Type B pancreatic cell (in vitro differentiated cells): ENCODE data around the gene ZNF92. TPM values are rescaled to one million over a fixed set of nuclear protein-coding genes. Genes with fewer than 3 reads are reported as not detected.
"Not testable (repeated sequence)": the region's sequence is repeated elsewhere in the genome, so short reads cannot be mapped to it uniquely, and the experiment has no call there.

Experiments used
- DNase-seq: peaks from one replicate; pipeline ENCODE4 v3.0.0; 2021; ENCODE audit warnings: mixed read lengths; ENCODE audit not compliant: unreplicated experiment; ENCODE audit errors: extremely low spot score
- H3K27ac Mint-ChIP-seq: 2 replicates; pipeline ENCODE4 v1.8.0; 2021; ENCODE audit warnings: mild to moderate bottlenecking, mixed read lengths
- H3K27me3 Mint-ChIP-seq: 2 replicates; pipeline ENCODE4 v1.8.0; 2021; ENCODE audit warnings: mixed read lengths
- H3K36me3 Mint-ChIP-seq: 2 replicates; pipeline ENCODE4 v1.8.0; 2021; ENCODE audit warnings: mixed read lengths
- H3K4me1 Mint-ChIP-seq: one replicate; pipeline ENCODE4 v1.8.0; 2021; ENCODE audit warnings: mixed read lengths; ENCODE audit not compliant: unreplicated experiment
- H3K4me3 Mint-ChIP-seq: 2 replicates; pipeline ENCODE4 v1.8.0; 2021; ENCODE audit warnings: mild to moderate bottlenecking, mixed read lengths
- H3K9me3 Mint-ChIP-seq: 2 replicates; pipeline ENCODE4 v1.8.0; 2021; ENCODE audit warnings: mixed read lengths
- long read RNA-seq: library from polyadenylated mRNA; unstranded; transcript quantifications from one replicate; pipeline ENCODE4 v2.0.0, GENCODE V29; 2020
- total RNA-seq: library from RNA; stranded (reverse); gene quantifications from 2 replicates; pipeline ENCODE4 v1.2.1, GENCODE V29; 2021; ENCODE audit warnings: low replicate concordance
- TF ChIP-seq, protein P1 (sequence below): fragments of 200-600 bp; sonication (generic); conservative IDR thresholded peaks from 2 replicates; pipeline ENCODE4 v1.5.0; 2021; ENCODE audit warnings: antibody characterized with exemption, mild to moderate bottlenecking

The ZNF92 gene
- 15.4 and 17.3 TPM in 2 replicates for total RNA-seq
- long read RNA-seq, transcript ZNF92-204 (3 exons, 2,957 nt): minor isoform, 5 of 88 reads
- long read RNA-seq, transcript ZNF92-203 (2 exons, 2,947 nt): minor isoform, 8 of 88 reads
- long read RNA-seq, transcript ZNF92-201 (4 exons, 3,210 nt): major isoform, 63 of 88 reads
- long read RNA-seq, partial matches to known transcripts: 3 of 88 reads
- long read RNA-seq, other reads (novel, unspliced or antisense): 6 of 88 reads

DNA sequence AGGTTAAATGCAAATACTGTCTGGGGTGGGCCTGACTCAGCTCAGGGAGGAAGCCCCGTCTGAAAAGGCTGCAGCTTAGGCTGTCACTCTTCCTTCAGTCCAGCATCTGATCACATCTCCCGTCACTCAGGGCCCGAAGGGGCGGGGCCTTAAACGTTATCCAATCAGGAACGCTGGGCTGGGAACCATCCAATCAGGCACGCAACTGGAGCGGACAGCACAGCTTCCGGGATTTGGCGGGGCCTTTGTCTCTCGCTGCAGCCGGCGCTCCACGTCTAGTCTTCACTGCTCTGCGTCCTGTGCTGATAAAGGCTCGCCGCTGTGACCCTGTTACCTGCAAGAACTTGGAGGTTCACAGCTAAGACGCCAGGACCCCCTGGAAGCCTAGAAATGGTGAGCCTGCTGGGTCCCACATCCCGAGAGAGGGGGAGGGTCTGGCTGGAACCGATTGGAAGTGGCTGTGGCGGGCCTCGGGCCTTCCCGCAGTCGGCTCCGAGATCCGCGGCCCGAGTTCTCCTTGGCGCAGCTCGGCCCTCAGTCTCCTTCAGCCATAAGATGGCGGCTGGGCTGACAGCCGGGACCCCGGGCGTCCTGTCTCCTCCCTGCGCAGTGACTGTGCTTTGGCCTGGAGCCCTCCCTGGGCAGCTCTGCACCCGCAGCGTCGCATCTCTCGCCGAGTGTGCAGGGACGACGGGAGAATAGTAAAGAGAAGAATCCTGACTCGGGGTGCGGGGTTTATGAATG, at the start of gene ZNF92:
Gene ZNF92, plus strand, starts transcription at position 248 of the 744 bp plus-strand sequence. Its CDS starts 143 bp downstream, at position 391.
- Mint-ChIP-seq H3K4me1 (peaks cover 11% of the 10 kb centered on the region), H3K9me3 (no peaks in the 10 kb centered on the region), H3K4me3 (peak within 1 kb of the TSS; percentile 96), H3K27me3 (no peaks in the 10 kb centered on the region), H3K27ac (peak within 1 kb of the TSS; percentile 96), H3K36me3 (peaks cover 19% of the 10 kb centered on the region)
- TF ChIP-seq, protein P1, sequence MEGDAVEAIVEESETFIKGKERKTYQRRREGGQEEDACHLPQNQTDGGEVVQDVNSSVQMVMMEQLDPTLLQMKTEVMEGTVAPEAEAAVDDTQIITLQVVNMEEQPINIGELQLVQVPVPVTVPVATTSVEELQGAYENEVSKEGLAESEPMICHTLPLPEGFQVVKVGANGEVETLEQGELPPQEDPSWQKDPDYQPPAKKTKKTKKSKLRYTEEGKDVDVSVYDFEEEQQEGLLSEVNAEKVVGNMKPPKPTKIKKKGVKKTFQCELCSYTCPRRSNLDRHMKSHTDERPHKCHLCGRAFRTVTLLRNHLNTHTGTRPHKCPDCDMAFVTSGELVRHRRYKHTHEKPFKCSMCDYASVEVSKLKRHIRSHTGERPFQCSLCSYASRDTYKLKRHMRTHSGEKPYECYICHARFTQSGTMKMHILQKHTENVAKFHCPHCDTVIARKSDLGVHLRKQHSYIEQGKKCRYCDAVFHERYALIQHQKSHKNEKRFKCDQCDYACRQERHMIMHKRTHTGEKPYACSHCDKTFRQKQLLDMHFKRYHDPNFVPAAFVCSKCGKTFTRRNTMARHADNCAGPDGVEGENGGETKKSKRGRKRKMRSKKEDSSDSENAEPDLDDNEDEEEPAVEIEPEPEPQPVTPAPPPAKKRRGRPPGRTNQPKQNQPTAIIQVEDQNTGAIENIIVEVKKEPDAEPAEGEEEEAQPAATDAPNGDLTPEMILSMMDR: no peak
- peak; percentile 94 for DNase-seq

DNA sequence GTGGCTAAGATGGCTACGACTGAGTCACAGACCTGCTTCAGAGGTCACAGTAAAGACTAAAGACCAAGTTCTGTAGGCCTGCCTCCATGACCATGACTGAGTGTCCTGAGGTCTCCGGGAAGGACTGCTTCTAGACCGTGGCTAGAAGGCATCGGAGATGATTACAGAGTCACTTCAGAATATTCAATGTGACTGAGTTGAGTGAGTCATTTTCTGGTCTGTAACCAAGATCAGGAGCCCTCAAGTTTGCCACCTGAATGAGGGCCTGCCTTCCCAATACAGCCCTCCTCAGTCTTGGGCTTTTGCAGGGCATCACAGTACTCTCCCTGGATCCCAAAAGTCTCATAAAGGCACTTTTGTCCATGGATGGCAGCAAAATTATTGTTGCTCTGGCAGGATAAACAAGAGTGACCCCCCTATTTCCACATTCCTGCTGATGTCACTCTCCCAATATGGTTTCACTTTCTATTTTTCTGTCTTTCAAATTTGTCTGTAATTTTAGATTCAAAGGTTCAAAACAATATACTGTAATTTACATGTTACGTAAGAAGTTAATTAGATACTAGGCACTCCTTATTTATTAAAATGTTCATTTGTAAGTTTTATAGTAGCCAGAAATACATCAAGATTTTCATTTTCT, 47.7 kb upstream of the ZNF92 start:
- Mint-ChIP-seq H3K4me3 (no peak overlapping the region), H3K9me3 (no peaks in the 10 kb centered on the region), H3K36me3 (peaks cover 4% of the 10 kb centered on the region), H3K27me3 (no peaks in the 10 kb centered on the region), H3K4me1 (no peaks in the 10 kb centered on the region), H3K27ac (no peak overlapping the region)
- no peak for DNase-seq
- TF ChIP-seq, protein P1: no peak

DNA sequence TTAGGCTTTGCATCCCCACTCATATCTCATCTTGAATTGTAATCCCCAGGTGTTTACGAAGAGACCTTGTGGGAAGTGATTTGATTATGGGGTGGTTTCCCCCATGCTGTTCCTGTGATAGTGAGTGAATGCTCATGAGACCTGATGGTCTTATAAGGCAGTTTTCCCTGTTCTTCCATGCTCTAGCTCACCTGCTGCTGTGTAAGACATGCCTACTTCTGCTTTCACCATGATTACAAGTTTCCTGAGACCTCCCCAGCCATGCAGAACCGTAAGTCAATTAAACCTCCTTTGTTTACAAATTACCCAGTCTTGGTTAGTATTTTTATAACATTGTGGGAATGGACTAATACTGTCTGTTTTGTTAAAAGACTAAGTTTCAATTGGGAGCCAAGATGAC, 35.3 kb upstream of the ZNF92 start:
- H3K36me3 Mint-ChIP-seq: peaks cover 9% of the 10 kb centered on the region
- DNase-seq: no peak
- TF ChIP-seq, protein P1: no peak
- H3K9me3 Mint-ChIP-seq: no peaks in the 10 kb centered on the region
- H3K27ac Mint-ChIP-seq: no peak overlapping the region
- no peaks in the 10 kb centered on the region for H3K27me3 Mint-ChIP-seq
- no peaks in the 10 kb centered on the region for H3K4me1 Mint-ChIP-seq
- H3K4me3 Mint-ChIP-seq: no peak overlapping the region

DNA sequence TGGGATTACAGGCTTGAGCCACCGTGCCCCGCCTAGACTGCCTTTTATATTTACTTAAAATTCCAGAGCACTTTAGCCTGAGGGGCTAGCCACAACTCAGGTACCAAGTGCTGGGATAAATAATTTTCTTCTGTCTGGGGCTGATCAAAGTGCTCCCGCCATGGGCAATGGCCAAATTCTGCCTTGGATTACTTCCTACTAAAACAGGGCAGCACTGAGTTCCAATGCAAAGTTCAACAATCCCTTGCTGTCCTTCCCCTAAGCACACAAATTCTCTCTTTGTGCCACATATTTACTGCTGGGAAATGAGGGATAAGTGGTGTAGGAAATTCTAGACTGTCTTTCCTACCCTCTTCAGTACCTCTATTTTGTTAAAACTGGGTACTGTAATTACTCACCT, 34.4 kb upstream of the ZNF92 start:
- TF ChIP-seq, protein P1: no peak
- H3K9me3 Mint-ChIP-seq: no peaks in the 10 kb centered on the region
- no peaks in the 10 kb centered on the region for H3K4me1 Mint-ChIP-seq
- H3K27ac Mint-ChIP-seq: no peak overlapping the region
- H3K27me3 Mint-ChIP-seq: no peaks in the 10 kb centered on the region
- DNase-seq: no peak
- peaks cover 9% of the 10 kb centered on the region for H3K36me3 Mint-ChIP-seq
- H3K4me3 Mint-ChIP-seq: no peak overlapping the region

DNA sequence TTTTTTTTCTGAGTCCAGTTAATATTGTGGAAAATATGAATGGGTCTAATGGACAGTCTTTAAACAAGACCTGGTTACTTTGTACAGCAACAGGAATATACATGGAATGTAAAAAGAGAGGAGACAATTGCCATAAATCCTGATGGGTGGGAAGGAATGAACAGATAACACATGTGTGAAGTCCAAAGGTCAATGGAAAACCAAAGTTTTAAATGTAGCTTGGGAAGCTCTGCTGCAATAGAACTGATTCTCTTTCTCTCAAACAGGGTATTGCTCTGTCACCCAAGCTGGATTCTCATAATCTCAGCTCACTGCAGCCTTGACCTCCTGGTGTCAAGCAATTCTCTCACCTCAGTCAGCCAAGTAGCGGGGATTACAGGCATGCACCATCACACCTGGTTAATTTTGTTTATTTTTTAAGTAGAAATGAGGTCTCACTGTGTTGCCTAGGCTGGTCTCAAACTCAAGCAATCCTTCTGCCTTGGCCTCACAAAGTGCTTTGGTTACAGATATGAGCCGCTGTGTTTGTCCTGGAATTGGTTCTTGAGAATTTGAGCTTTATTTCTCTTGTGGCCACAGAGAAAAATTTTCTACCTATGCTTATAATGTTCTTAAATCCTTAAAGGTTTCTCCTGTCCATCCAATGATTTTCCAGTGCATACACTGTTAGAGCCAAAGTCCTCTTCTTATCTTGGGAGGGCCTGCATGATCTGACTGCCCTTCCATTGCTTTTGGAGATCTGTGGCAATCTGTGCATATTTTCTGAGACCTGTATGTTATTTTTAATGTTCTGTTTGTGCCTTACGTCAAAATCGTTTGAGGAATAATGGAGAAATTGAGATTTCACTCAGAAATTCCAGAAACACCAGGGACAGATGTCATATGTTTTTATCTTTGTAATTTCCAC, 30.7 kb upstream of the ZNF92 start:
- Mint-ChIP-seq H3K36me3 (peaks cover 7% of the 10 kb centered on the region), H3K9me3 (peaks cover 4% of the 10 kb centered on the region), H3K4me1 (no peaks in the 10 kb centered on the region), H3K27me3 (no peaks in the 10 kb centered on the region), H3K27ac (no peak overlapping the region), H3K4me3 (no peak overlapping the region)
- TF ChIP-seq, protein P1: no peak
- no peak for DNase-seq

DNA sequence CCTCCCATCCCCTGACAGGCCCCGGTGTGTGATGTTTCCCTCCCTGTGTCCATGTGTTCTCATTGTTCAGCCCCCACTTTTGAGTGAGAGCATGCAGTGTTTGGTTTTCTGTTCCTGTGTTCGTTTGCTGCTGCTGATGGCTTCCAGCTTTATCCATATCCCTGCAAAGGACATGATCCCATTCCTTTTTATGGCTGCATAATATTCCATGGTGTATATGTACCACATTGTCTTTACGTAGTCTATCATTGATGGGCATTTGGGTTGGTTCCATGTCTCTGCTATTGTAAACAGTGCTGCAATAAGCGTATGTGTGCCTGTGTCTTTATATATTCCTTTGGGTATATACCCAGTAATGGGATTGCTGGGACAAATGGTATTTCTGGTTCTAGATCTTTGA, 29.1 kb upstream of the ZNF92 start:
- H3K4me1 Mint-ChIP-seq, DNase-seq, H3K27ac Mint-ChIP-seq, H3K4me3 Mint-ChIP-seq, H3K9me3 Mint-ChIP-seq, H3K36me3 Mint-ChIP-seq, H3K27me3 Mint-ChIP-seq: not testable (repeated sequence)
